ENCODE data around the gene BATF. TPM values are rescaled to one million over a fixed set of nuclear protein-coding genes. Genes with fewer than 3 reads are reported as not detected.

The BATF gene
- total and polyA plus RNA-seq, 2 experiments from 2014 or later: 3.1 TPM; not detected in 1

GRCh38 chr14:75494896-75495295, 27.4 kb upstream of the BATF start:
- Histone ChIP-seq H3K27me3 (no peaks in the 10 kb centered on the region), H3K27ac (no peak overlapping the region), H3K9me2 (replicated peaks; ENCODE audit: insufficient read depth) (no peaks in the 10 kb centered on the region), H3K4me1 (ENCODE audit: insufficient read depth) (no peaks in the 10 kb centered on the region), H3K9me3 (ENCODE audit: low read depth) (no peaks in the 10 kb centered on the region), H2AFZ (no peak overlapping the region), H3K36me3 (replicated peaks; ENCODE audit: insufficient read depth, low read depth) (no peaks in the 10 kb centered on the region), H3K4me3 (no peak overlapping the region), H3K4me2 (no peak overlapping the region), H3K79me2 (no peaks in the 10 kb centered on the region), H4K20me1 (ENCODE audit: insufficient read depth, poor library complexity, severe bottlenecking) (no peaks in the 10 kb centered on the region)
- DNase-seq (ENCODE audit: low spot score): no peak
- WGBS (ENCODE audit: low lambda C conversion rate, missing lambda C conversion rate): 97% methylated on average over 5 of the region's 5 CpGs
- TF ChIP-seq EZH2 (IDR thresholded peaks at IDR 0.05; ENCODE audit: borderline replicate concordance) (no peak), CTCF (IDR thresholded peaks at IDR 0.05; ENCODE audit: poor library complexity) (no peak)

- no peak for DNase-seq (ENCODE audit: low spot score)
- Histone ChIP-seq H3K27ac (no peak overlapping the region), H3K4me1 (ENCODE audit: insufficient read depth) (no peaks in the 10 kb centered on the region), H3K9me2 (replicated peaks; ENCODE audit: insufficient read depth) (no peaks in the 10 kb centered on the region), H3K79me2 (no peaks in the 10 kb centered on the region), H3K4me2 (no peak overlapping the region), H3K36me3 (replicated peaks; ENCODE audit: insufficient read depth, low read depth) (no peaks in the 10 kb centered on the region), H3K9me3 (ENCODE audit: low read depth) (no peaks in the 10 kb centered on the region), H4K20me1 (ENCODE audit: insufficient read depth, poor library complexity, severe bottlenecking) (no peaks in the 10 kb centered on the region), H3K27me3 (no peaks in the 10 kb centered on the region), H2AFZ (no peak overlapping the region), H3K4me3 (no peak overlapping the region)
- TF ChIP-seq CTCF (IDR thresholded peaks at IDR 0.05; ENCODE audit: poor library complexity) (no peak), EZH2 (IDR thresholded peaks at IDR 0.05; ENCODE audit: borderline replicate concordance) (no peak), EZH2phosphoT487 (IDR thresholded peaks at IDR 0.05; ENCODE audit: low read depth, severe bottlenecking, unreplicated experiment) (no peak)
- 88% methylated on average over 3 of the region's 3 CpGs for WGBS (ENCODE audit: low lambda C conversion rate, missing lambda C conversion rate)
Measured at GRCh38 chr14:75495399-75495798, 26.9 kb upstream of the BATF start.

GRCh38 chr14:75495882-75496281, 26.4 kb upstream of the BATF start:
- no peaks in the 10 kb centered on the region for H3K4me1 ChIP-seq (ENCODE audit: insufficient read depth)
- no peaks in the 10 kb centered on the region for H3K36me3 ChIP-seq (replicated peaks; ENCODE audit: insufficient read depth, low read depth)
- H3K27me3 ChIP-seq: no peaks in the 10 kb centered on the region
- DNase-seq (ENCODE audit: low spot score): no peak
- H3K4me2 ChIP-seq: no peak overlapping the region
- H4K20me1 ChIP-seq (ENCODE audit: insufficient read depth, poor library complexity, severe bottlenecking): no peaks in the 10 kb centered on the region
- WGBS (ENCODE audit: low lambda C conversion rate, missing lambda C conversion rate): 93% methylated on average over 5 of the region's 5 CpGs
- H3K9me3 ChIP-seq (ENCODE audit: low read depth): no peaks in the 10 kb centered on the region
- H3K4me3 ChIP-seq: no peak overlapping the region
- H3K27ac ChIP-seq: no peak overlapping the region
- TF ChIP-seq EZH2 (IDR thresholded peaks at IDR 0.05; ENCODE audit: borderline replicate concordance): no peak
- TF ChIP-seq EZH2phosphoT487 (IDR thresholded peaks at IDR 0.05; ENCODE audit: low read depth, severe bottlenecking, unreplicated experiment): no peak
- no peak for TF ChIP-seq CTCF (IDR thresholded peaks at IDR 0.05; ENCODE audit: poor library complexity)
- H3K79me2 ChIP-seq: no peaks in the 10 kb centered on the region
- H2AFZ ChIP-seq: no peak overlapping the region
- H3K9me2 ChIP-seq (replicated peaks; ENCODE audit: insufficient read depth): no peaks in the 10 kb centered on the region

- Histone ChIP-seq H3K36me3 (replicated peaks; ENCODE audit: insufficient read depth, low read depth) (no peaks in the 10 kb centered on the region), H3K4me1 (ENCODE audit: insufficient read depth) (no peaks in the 10 kb centered on the region), H3K9me2 (replicated peaks; ENCODE audit: insufficient read depth) (no peaks in the 10 kb centered on the region), H3K27ac (no peak overlapping the region), H4K20me1 (ENCODE audit: insufficient read depth, poor library complexity, severe bottlenecking) (no peaks in the 10 kb centered on the region), H3K27me3 (no peaks in the 10 kb centered on the region), H3K4me3 (no peak overlapping the region), H3K4me2 (no peak overlapping the region), H3K79me2 (no peaks in the 10 kb centered on the region), H3K9me3 (ENCODE audit: low read depth) (no peaks in the 10 kb centered on the region), H2AFZ (no peak overlapping the region)
- whole genome bisulfite sequencing (ENCODE audit: low lambda C conversion rate, missing lambda C conversion rate): 98% methylated on average over 4 of the region's 4 CpGs
- TF ChIP-seq EZH2 (IDR thresholded peaks at IDR 0.05; ENCODE audit: borderline replicate concordance) (no peak), CTCF (IDR thresholded peaks at IDR 0.05; ENCODE audit: poor library complexity) (no peak), EZH2phosphoT487 (IDR thresholded peaks at IDR 0.05; ENCODE audit: low read depth, severe bottlenecking, unreplicated experiment) (no peak)
- no peak for DNase-seq (ENCODE audit: low spot score)
Measured at GRCh38 chr14:75496755-75497154, 25.5 kb upstream of the BATF start.
